Hepatocyte (in vitro differentiated cells): ENCODE data around the gene TTLL7.

Experiments used
- EZH2 ChIP-seq: fragments of 200-600 bp; sonication (generic); IDR thresholded peaks from 2 replicates; pipeline ENCODE4 v1.6.1; 2016; ENCODE audit warnings: antibody characterized with exemption, mild to moderate bottlenecking, borderline replicate concordance
- TF ChIP-seq, protein P1 (sequence below): fragments of 200-600 bp; sonication (generic); IDR thresholded peaks from 2 replicates; pipeline ENCODE4 v1.5.1; 2016; ENCODE audit warnings: antibody characterized with exemption, mild to moderate bottlenecking; ENCODE audit not compliant: poor library complexity

DNA sequence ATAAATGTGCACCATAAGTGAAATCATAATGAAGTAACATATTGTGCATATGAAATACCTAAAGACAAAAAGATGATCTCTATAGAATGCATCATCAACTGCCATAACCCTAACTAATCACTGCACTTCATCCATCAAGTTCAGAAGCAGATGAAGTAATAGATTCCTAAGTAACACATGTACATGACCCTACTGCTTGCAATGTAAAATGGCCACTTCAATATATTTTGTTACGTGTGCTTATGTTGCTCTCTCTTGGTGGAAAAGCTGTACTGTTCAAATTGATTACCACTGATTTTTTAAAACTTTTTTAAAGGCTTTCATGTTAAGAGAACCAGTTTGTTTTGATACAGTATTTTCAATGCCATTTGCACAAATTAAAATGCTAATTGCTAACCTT, 141.8 kb downstream of the TTLL7 start:
- TF ChIP-seq, protein P1, sequence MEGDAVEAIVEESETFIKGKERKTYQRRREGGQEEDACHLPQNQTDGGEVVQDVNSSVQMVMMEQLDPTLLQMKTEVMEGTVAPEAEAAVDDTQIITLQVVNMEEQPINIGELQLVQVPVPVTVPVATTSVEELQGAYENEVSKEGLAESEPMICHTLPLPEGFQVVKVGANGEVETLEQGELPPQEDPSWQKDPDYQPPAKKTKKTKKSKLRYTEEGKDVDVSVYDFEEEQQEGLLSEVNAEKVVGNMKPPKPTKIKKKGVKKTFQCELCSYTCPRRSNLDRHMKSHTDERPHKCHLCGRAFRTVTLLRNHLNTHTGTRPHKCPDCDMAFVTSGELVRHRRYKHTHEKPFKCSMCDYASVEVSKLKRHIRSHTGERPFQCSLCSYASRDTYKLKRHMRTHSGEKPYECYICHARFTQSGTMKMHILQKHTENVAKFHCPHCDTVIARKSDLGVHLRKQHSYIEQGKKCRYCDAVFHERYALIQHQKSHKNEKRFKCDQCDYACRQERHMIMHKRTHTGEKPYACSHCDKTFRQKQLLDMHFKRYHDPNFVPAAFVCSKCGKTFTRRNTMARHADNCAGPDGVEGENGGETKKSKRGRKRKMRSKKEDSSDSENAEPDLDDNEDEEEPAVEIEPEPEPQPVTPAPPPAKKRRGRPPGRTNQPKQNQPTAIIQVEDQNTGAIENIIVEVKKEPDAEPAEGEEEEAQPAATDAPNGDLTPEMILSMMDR: peak; percentile 71
- TF ChIP-seq EZH2: no peak
